Stimulated activated CD4-positive, alpha-beta T cell treated with anti-CD3 and anti-CD28 coated beads, Interleukin-4, amount 100 ng/mL, for 1 hour (primary cell): ENCODE results near the gene EPHA2.

ENCODE experiments used
- DNase-seq: peaks from one replicate; pipeline ENCODE4 v3.0.0-alpha.2; 2020

Gene EPHA2

DNA sequence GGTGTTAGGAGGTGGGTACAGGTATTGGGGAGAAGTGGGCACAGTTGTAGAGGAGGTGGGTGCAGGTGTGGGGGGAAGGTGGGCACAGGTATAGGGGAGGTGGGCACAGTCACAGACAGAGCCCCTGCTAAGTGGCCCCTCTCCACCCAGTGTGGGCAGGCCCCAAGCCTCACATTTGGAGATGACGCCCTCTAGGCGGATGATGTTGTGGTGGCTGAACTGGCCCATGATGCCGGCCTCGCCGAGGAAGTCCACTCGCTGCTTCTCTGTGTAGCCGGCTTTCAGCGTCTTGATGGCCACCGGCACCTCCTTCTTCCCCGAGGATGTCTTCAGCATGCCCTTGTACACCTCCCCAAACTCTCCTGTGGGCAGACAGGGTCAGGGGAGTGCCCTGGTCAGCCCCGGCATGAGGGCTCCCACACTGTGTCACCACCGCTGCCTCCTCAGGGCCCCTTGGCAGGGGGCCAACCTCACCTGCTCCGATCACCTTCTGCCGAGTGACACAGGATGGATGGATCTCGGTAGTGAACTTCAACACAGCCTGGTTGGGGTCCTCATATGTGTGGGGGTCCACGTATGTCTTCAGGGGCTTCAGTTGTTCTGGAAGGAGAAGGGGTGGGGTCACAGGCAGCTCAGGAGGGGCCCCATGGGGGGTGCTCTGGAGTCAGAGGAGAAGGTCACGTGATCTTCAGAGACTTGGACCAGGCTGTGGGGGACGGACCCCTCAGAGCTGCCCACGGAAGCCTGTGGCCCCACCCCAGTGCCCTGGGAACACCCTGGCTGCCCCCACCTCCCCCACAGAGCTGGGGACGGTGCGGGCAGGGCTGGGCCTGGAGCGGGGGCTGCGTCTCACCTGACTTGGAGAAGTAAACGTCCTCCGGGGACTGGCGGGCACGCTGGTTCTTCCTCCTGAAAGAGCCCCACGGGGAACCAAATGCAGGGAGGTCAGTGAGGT, 22.6 kb downstream of the EPHA2 start:
- DNase-seq = no peak

DNA sequence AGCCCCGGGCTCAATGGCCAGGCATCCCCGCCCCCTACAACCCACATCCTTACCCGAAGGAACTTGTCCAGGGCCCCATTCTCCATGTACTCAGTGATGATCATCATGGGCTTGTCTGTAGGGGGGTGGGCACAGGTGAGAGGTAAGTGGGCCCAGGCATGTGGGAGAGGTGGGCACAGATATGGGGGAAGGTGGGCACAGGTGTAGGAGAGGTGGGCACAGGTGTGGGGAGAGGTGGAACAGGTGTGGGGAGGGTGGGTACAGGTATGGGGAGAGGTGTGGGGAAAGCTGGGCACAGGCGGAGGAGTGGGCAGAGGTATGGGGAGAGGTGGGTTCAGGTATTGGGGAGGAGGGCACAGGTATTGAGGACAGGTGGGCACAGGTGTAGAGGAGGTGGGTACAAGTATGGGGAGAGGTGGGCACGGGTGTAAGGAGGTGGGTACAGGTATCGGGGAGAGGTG, 23.5 kb downstream of the EPHA2 start:
- DNase-seq = no peak

DNA sequence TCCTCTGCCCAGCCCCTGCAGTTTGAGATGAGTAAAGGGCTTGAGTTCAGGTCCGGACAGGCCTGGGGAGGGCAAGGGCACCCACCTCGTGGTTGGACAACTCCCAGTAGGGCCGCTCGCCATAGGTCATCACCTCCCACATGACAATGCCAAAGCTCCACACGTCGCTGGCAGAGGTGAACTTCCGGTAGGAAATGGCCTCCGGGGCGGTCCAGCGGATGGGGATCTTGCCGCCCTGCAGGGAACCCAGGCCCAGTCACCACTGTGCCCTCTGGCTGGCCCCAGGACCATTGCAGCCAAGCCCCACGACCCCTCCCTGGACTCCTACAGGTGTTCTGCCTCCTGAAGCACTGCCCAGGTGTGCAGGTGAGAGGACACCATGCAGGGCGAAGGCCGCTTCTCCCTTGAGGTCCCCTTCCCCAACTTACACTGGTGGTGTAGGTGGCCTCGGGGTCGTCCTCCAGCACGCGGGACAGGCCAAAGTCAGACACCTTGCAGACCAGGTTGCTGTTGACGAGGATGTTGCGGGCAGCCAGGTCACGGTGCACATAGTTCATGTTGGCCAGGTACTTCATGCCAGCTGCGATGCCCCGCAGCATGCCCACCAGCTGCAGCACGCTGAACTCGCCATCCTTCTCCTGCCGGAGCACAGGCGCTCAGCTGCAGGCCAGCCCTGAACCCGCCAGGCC, 24.1 kb downstream of the EPHA2 start:
- DNase-seq = no peak

- DNase-seq = no peak
These were observed 25.0 kb downstream of the EPHA2 start for GRCh38 chr1:16130827-16131226.

- DNase-seq = no peak
These were observed 25.8 kb downstream of the EPHA2 start for GRCh38 chr1:16129921-16130543.

DNA sequence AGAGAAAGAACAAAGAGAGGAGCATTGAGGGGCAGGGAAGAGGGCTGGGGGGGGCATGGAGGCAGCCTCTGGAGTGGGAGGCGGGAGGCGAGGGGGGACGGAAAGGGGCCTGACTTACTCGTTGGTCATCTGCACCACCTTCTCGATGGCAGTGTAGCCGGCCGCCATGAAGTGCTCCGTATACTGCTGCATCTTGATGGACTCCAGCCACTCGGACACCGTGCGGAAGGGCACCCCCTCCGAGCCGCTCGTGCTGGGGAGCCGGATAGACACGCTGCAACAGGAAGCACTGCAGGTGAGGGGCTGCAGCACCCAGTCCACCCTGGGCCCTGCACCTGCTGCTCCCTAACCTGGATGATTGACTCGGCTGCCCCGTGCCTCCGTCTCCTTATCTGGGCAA, 26.6 kb downstream of the EPHA2 start:
- no peak for DNase-seq

GRCh38 chr1:16128338-16128741, 27.5 kb downstream of the EPHA2 start:
- no peak for DNase-seq

GRCh38 chr1:16127676-16128337, 28.1 kb downstream of the EPHA2 start:
- no peak for DNase-seq

- DNase-seq = no peak
These were observed 28.9 kb downstream of the EPHA2 start for GRCh38 chr1:16126743-16127515.

DNA sequence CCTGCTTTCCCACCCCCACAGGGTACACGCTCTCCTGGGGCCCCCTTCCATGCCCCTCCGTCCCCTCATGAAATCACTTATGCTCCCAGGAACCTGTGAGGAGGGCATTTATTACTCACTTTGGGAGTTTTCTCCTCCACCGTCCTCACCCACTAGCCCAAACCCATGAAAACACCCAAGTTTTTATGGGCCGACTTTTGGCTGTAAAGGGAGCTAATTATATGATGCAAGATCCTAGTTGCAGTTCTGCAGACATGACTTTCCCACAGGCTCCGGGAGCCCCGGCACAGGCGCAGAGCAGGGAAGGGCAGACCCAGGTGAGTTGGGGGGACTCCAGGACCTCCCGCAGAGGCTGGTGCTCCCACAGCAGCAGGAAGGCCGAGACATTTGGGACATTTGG, 29.7 kb downstream of the EPHA2 start:
- DNase-seq = no peak

- DNase-seq = no peak
These were observed 30.4 kb downstream of the EPHA2 start for GRCh38 chr1:16125483-16125882.

GRCh38 chr1:16125088-16125470, 30.8 kb downstream of the EPHA2 start:
- DNase-seq = no peak

GRCh38 chr1:16124377-16125087, 31.3 kb downstream of the EPHA2 start:
- DNase-seq = no peak

DNA sequence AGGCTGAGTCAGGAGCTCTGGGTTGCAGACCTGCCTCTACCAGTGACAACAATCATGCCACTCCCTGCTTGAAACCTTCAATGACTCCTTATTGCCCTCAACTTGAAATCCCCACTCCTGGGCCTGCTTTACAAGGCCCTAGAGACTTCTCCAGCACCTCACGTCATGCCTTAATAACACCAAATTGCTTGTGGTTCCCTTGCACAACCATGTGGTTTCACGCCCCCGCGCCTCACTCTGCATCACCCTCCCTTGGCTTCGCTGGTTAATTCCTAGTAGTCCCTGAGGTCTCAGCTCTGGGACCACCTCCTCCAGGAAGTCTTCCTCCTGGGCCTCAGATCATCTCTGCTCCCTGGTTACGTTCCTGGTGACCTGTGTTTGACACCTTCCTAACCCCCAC, 33.0 kb downstream of the EPHA2 start:
- peak; percentile 20 for DNase-seq

- no peak for DNase-seq
These were observed 33.5 kb downstream of the EPHA2 start for GRCh38 chr1:16122350-16122881.

- no peak for DNase-seq
These were observed 34.9 kb downstream of the EPHA2 start for GRCh38 chr1:16120940-16121410.

DNA sequence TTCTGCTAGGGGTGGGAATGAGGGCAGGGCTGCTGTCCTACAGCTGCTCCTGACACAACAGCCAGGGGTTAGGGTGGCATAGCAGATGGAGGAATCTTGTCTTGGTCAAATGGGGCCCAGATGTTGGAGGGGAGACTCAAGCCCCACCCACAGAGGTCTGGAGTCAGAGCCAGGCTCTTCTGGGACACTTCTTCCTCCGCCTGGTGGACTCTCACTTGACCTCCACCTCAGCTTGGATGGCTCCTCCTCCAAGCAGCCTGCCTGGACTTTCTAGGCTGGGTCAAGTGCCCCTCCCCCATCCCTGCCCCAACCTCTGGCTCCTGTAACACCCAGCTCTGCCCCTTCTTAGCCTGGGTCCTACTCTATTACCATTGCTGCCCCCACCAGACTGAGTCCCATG, 35.5 kb downstream of the EPHA2 start:
- no peak for DNase-seq

GRCh38 chr1:16119926-16120325, 35.9 kb downstream of the EPHA2 start:
- DNase-seq = no peak

- no peak for DNase-seq
These were observed 36.4 kb downstream of the EPHA2 start for GRCh38 chr1:16119504-16119903.

- no peak for DNase-seq
These were observed 37.2 kb downstream of the EPHA2 start for GRCh38 chr1:16118706-16119105.

DNA sequence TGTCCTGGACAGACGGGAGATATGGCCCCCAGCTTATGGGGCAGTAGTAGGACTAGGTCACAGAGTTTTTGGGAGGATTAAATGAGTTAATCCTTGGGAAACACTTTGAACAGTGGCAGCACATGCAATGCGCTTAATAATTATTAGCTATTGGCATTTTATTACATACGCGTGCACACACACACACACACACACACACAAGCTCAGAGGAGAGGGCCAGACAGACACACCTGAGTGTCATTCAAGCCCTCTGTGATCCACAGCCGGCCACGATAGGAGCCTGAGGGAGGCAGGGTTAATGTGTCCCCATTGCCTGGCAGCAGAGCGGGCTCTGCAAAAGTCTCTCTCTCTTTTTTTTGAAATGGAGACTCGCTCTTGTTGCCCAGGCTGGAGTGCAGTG, 37.9 kb downstream of the EPHA2 start:
- DNase-seq = no peak
